T-cell (primary cell): ENCODE results near the gene HES6. TPM values are rescaled to one million over a fixed set of nuclear protein-coding genes. Genes with fewer than 3 reads are reported as not detected.

Experiments
- ATAC-seq, 4 experiments: fragments of 200-7000 bp in 3 of 4; fragments of 150-1000 bp in 1 of 4; cut with Tn5 transposase; replicated peaks in 1 of 4; 1 replicate in 3 of 4; 2 replicates in 1 of 4; pipeline ENCODE4 v1.10.0; 2021; ENCODE audit warnings: moderate library complexity in 3 of 4, mild to moderate bottlenecking in 2 of 4, moderate number of reproducible peaks in 1 of 4
- CTCF ChIA-PET, 2 donors: fragments of 300-600 bp; sonication (Branson Sonifier 250); formaldehyde crosslinking; loops; one replicate each; lab custom pipeline; 2022; ENCODE audit warnings: antibody characterized with exemption in 2 of 2; lab: Charles Lee
- POLR2A ChIA-PET, 2 donors: fragments of 300-600 bp; sonication (Branson Sonifier 250); formaldehyde crosslinking; loops; one replicate each; lab custom pipeline; 2022; ENCODE audit warnings: antibody characterized with exemption in 2 of 2; lab: Charles Lee
- DNase-seq, 35 experiments: peaks; one replicate each; pipeline versions ENCODE4 v3.0.0 to v3.0.0-alpha.2; 2013 to 2023
- H3K27ac ChIP-seq: one replicate; pipeline ENCODE4 v1.5.1; 2013; ENCODE audit warnings: low read length
- H3K27me3 ChIP-seq, 2 experiments: replicated peaks in 1 of 2; 1 replicate in 1 of 2; 2 replicates in 1 of 2; pipeline versions ENCODE4 v1.6.1 to v1.7.0; 2013; ENCODE audit warnings: low read length in 1 of 2, mixed read lengths in 1 of 2; ENCODE audit not compliant: control insufficient read depth in 2 of 2, insufficient read depth in 2 of 2; ENCODE audit errors: extremely low read depth in 1 of 2
- H3K36me3 ChIP-seq, 2 donors: 1 replicate in 1 of 2; 2 replicates in 1 of 2; pipeline versions ENCODE4 v1.6.1 to v1.7.0; 2013; ENCODE audit warnings: low read length in 1 of 2; ENCODE audit not compliant: control insufficient read depth in 2 of 2, insufficient read depth in 1 of 2; ENCODE audit errors: extremely low read depth in 1 of 2
- H3K4me1 ChIP-seq, 2 experiments: 1 replicate in 1 of 2; 2 replicates in 1 of 2; pipeline versions ENCODE4 v1.6.1 to v1.7.0; 2013; ENCODE audit warnings: low read length in 2 of 2, mixed read lengths in 1 of 2; ENCODE audit not compliant: insufficient read depth in 2 of 2, control insufficient read depth in 1 of 2; ENCODE audit errors: extremely low read depth in 1 of 2
- H3K4me3 ChIP-seq, 2 donors: 1 replicate in 1 of 2; 2 replicates in 1 of 2; pipeline versions ENCODE4 v1.5.1 to v1.7.0; 2013; ENCODE audit warnings: mild to moderate bottlenecking in 2 of 2, low read length in 1 of 2, moderate library complexity in 1 of 2; ENCODE audit not compliant: control insufficient read depth in 1 of 2; ENCODE audit errors: extremely low read depth in 1 of 2
- H3K9me3 ChIP-seq: 2 replicates; pipeline ENCODE4 v1.7.0; 2013
- H3K27ac Mint-ChIP-seq, 2 donors: one replicate each; pipeline ENCODE4 v1.8.0; 2020 to 2021; ENCODE audit warnings: mild to moderate bottlenecking in 2 of 2, mixed read lengths in 2 of 2
- H3K27me3 Mint-ChIP-seq, 2 donors: one replicate each; pipeline ENCODE4 v1.8.0; 2021 to 2022; ENCODE audit warnings: mixed read lengths in 2 of 2
- H3K36me3 Mint-ChIP-seq: one replicate; pipeline ENCODE4 v1.8.0; 2021; ENCODE audit warnings: mixed read lengths
- H3K4me1 Mint-ChIP-seq, 3 donors: one replicate each; pipeline ENCODE4 v1.8.0; 2020 to 2022; ENCODE audit warnings: mixed read lengths in 3 of 3, mild to moderate bottlenecking in 1 of 3
- H3K4me3 Mint-ChIP-seq, 3 donors: one replicate each; pipeline ENCODE4 v1.8.0; 2020 to 2022; ENCODE audit warnings: mild to moderate bottlenecking in 3 of 3, mixed read lengths in 3 of 3, moderate library complexity in 3 of 3
- H3K9me3 Mint-ChIP-seq, 3 donors: one replicate each; pipeline ENCODE4 v1.8.0; 2020 to 2022; ENCODE audit warnings: mixed read lengths in 3 of 3
- WGBS: methylation state at CpG from one replicate; pipeline ENCODE4 v1.1.5; 2013; ENCODE audit warnings: missing lambda C conversion rate; ENCODE audit not compliant: insufficient coverage; 5-methylcytosine and 5-hydroxymethylcytosine counted together
- total RNA-seq, 35 experiments: library from RNA in 6 of 35; stranded (reverse) in 6 of 35; fragments of 120-200 nt in 1 of 35; gene quantifications; one replicate each; pipeline versions ENCODE4 v1.2.1 to v1.2.4 and lab custom pipeline; 2013 to 2026

Gene HES6
- total RNA-seq, 5 donors from 2014 or later (not counting 1 experiment from before 2014, with no cell fraction given), result 1.7 to 3.6 (median 2.7) TPM

DNA sequence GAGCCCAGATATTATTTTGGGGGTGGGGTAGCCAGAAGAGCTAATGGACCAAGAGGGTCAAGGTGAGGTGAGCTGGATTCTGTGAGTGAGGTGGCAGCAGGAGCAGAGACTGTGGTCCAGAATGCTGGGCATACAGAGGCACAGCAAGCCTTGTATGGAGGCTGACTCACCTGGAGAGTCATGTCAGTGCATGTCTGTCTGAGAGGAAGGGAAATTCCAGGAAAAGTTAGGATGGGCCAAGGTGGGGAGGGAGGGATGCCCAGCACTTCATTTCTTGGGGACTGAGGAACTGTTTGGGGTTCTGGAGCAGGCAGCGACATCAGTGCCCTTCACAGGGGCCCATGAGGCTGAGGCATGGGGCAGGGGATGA is 27.5 kb upstream of the HES6 start:
- no peak overlapping the region for H3K4me3 ChIP-seq

DNA sequence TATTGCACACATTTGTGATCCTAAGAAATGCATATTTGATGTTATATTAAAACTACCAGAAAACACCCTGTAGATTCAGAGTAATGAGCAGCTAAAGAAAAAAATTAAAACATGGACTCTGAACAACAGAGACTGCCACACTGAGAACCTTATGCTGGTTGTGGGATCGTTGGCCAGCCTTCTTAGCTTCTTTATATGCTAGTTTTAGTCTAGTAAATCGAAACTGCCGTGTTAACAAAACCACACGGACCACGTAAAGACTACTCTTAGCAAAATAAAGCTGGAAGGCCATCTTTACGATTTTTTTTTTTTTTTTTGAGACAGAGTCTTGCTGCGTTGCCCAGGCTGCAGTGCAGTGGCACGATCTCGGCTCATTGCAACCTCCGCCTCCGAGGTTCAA is 25.8 kb upstream of the HES6 start:
- H3K4me1 ChIP-seq, result peaks cover 0 to 8% of the 10 kb centered on the region in 2 experiments
- Mint-ChIP-seq H3K4me3 (no peak overlapping the region), H3K4me1 (peaks cover 5 to 8% (median 5%) of the 10 kb centered on the region in 3 donors), H3K27ac (no peak overlapping the region), H3K27me3 (no peaks in the 10 kb centered on the region), H3K36me3 (peaks cover 23% of the 10 kb centered on the region), H3K9me3 (no peaks in the 10 kb centered on the region)
- H3K9me3 ChIP-seq, result no peaks in the 10 kb centered on the region
- no peaks in the 10 kb centered on the region for H3K27me3 ChIP-seq
- ChIA-PET POLR2A (interaction anchor here in 1 of 2 donors (0.7 kb wide), 1 partner anchor 403 kb away, joined by 6 read pairs; no protein-coding TSS in a partner anchor), CTCF (interaction anchor here (0.6 to 1.2 kb wide), 3 partner anchors 9 to 204 kb away, joined by 3 to 4 read pairs (median 3); no protein-coding TSS in a partner anchor)
- no peak overlapping the region for H3K27ac ChIP-seq
- DNase-seq, result no peak
- ATAC-seq, result no peak
- H3K36me3 ChIP-seq, result peaks cover 28 to 35% of the 10 kb centered on the region in 2 donors
- whole genome bisulfite sequencing, result 93% methylated on average over 7 of the region's 11 CpGs
- H3K4me3 ChIP-seq, result no peak overlapping the region

More for the DNA sequence above, 27.5 kb upstream of the HES6 start:
- peaks cover 25 to 40% of the 10 kb centered on the region in 2 donors for H3K36me3 ChIP-seq
- Mint-ChIP-seq H3K27ac (no peak overlapping the region), H3K4me3 (no peak overlapping the region), H3K36me3 (peaks cover 33% of the 10 kb centered on the region), H3K27me3 (no peaks in the 10 kb centered on the region), H3K4me1 (peaks cover 5 to 8% (median 5%) of the 10 kb centered on the region in 3 donors), H3K9me3 (no peaks in the 10 kb centered on the region)
- no peaks in the 10 kb centered on the region for H3K9me3 ChIP-seq
- WGBS, result 100% methylated on average over 1 of the region's 1 CpG
- no peak for ATAC-seq
- POLR2A ChIA-PET, result no interaction called here
- no peaks in the 10 kb centered on the region for H3K27me3 ChIP-seq
- H3K27ac ChIP-seq, result no peak overlapping the region
- CTCF ChIA-PET, result interaction anchor here in 1 of 2 donors (0.6 to 0.7 kb wide), 3 partner anchors 30 to 488 kb away, joined by 3 to 4 read pairs (median 4); no protein-coding TSS in a partner anchor
- H3K4me1 ChIP-seq, result peaks cover 0 to 8% of the 10 kb centered on the region in 2 experiments
- no peak for DNase-seq

DNA sequence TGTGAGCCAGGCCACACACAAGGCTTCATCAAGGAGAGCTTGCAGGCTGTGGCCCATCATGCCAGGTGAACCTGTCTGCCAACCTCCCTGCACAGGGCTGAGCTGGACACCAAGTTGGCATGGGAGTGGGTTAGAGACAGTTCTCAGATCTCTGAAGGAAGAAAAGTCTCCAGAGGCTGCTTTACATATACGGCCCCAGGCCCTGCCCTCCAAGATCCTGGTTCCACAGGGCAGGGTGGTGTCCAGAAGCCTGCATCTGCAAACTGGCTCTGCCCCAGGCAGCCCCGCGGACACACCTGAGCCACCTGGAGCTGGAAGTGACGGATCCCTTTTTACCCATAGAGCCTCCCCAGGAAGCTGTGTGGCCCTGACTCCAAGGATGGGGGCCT is 24.2 kb upstream of the HES6 start:
- CTCF ChIA-PET, result interaction anchor here (1.0 to 1.3 kb wide), 5 partner anchors 11 to 751 kb away, joined by 3 to 4 read pairs (median 3); no protein-coding TSS in a partner anchor
- Histone ChIP-seq H3K4me3 (no peak overlapping the region), H3K27me3 (no peaks in the 10 kb centered on the region), H3K36me3 (peaks cover 34% of the 10 kb centered on the region in 2 donors), H3K4me1 (peaks cover 0 to 8% of the 10 kb centered on the region in 2 experiments), H3K27ac (no peak overlapping the region), H3K9me3 (no peaks in the 10 kb centered on the region)
- Mint-ChIP-seq H3K4me3 (no peak overlapping the region), H3K27me3 (no peaks in the 10 kb centered on the region), H3K9me3 (no peaks in the 10 kb centered on the region), H3K27ac (no peak overlapping the region), H3K36me3 (peaks cover 27% of the 10 kb centered on the region), H3K4me1 (peaks cover 5 to 8% (median 5%) of the 10 kb centered on the region in 3 donors)
- DNase-seq (no peak), ATAC-seq (no peak)
- POLR2A ChIA-PET, result no interaction called here
- 100% methylated on average over 3 of the region's 4 CpGs for WGBS

DNA sequence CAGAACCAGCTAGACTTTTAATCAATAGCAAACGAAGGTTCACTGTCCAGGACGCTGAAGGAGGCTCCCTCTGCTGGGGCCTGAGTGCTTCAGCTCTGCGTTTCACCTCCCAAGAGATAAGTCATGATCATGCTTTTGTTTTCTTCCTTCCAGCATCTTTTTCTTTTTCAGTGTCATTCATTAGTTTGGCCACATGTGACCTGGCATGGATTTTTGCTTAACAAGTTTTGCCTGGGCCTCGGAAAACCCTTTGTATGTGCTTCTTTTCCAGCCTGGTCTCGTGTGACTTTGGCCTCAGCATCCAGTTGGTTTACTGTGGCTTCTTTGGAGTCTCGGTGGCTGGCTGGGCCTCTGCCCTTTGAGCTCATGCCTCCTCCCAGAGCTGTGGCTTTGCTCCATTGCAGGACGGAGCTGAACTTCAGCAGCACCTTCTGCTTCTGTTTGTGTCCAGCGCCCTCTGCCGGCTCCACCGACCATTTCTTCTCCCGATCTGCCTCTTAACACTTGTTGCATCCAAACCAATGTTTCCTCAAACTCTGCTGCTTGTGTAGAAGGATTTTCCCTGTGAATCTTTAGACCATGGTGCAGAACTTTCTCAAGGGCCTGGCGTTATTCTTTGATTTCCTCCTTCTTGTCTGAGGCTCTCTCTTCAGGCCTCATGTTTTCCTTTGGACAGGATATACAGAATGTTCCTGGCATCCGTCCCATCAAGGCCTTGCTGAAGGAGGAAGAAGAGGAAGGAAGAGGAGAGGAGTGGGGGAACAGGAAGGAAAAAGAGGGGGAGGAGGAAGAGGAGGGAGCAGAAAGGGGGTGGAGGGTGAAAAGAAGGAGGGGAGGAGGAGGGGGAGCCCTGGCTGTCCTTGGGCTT is 23.6 kb upstream of the HES6 start:
- H3K27ac ChIP-seq, result no peak overlapping the region
- H3K4me1 ChIP-seq, result peaks cover 0 to 8% of the 10 kb centered on the region in 2 experiments
- no peaks in the 10 kb centered on the region for H3K27me3 ChIP-seq
- H3K9me3 ChIP-seq, result no peaks in the 10 kb centered on the region
- CTCF ChIA-PET, result interaction anchor here (0.6 to 1.3 kb wide), 12 partner anchors 26 to 751 kb away, joined by 3 to 6 read pairs (median 3); no protein-coding TSS in a partner anchor
- Mint-ChIP-seq H3K4me3 (no peak overlapping the region), H3K4me1 (peaks cover 5 to 8% (median 5%) of the 10 kb centered on the region in 3 donors), H3K27ac (no peak overlapping the region), H3K36me3 (peaks cover 25% of the 10 kb centered on the region), H3K9me3 (no peaks in the 10 kb centered on the region), H3K27me3 (no peaks in the 10 kb centered on the region)
- 60% methylated on average over 9 of the region's 13 CpGs for WGBS
- peaks cover 32 to 36% of the 10 kb centered on the region in 2 donors for H3K36me3 ChIP-seq
- H3K4me3 ChIP-seq, result no peak overlapping the region
- ATAC-seq, result peak; percentile 62 to 71 (median 67)
- POLR2A ChIA-PET, result no interaction called here
- DNase-seq, result peak; percentile 39 to 80 (median 66)

DNA sequence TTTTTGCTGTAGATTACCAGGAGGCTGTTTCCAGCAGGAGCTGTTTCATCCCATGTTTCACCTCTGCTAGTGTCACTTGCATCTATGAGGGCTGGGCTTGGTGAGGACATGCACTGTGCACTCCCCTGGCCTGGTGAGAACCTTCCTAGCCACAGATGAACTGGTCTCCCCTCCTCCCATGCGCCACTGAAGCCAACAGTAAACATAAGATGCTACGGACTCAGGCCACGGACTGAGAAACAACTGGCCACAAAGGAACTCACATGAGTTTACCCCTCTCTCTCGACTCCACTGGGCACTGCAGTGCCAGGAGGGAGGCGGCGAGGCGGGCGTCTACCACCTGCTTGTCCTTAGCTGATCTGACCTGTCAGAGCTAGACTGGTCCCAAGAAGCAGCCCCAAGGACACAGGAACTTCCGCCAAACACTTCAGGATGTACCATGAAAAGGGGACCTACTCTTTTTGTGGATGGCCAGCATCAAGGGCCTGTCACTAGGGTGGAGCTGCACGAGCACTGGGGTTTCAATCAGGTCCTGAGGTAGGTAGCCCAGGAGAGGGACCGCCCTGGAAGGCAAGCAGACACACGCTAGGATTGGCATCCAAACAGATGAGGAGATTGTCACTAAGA is 22.8 kb upstream of the HES6 start:
- H3K36me3 Mint-ChIP-seq, result peaks cover 23% of the 10 kb centered on the region
- no peak overlapping the region for H3K4me3 Mint-ChIP-seq
- ChIA-PET CTCF (interaction anchor here (0.6 to 1.3 kb wide), 13 partner anchors 27 to 750 kb away, joined by 3 to 6 read pairs (median 3); no protein-coding TSS in a partner anchor), POLR2A (no interaction called here)
- Histone ChIP-seq H3K27ac (no peak overlapping the region), H3K4me1 (peaks cover 0 to 8% of the 10 kb centered on the region in 2 experiments), H3K9me3 (no peaks in the 10 kb centered on the region), H3K36me3 (peaks cover 32 to 36% of the 10 kb centered on the region in 2 donors), H3K4me3 (no peak overlapping the region), H3K27me3 (no peaks in the 10 kb centered on the region)
- peaks cover 5 to 8% (median 5%) of the 10 kb centered on the region in 3 donors for H3K4me1 Mint-ChIP-seq
- no peaks in the 10 kb centered on the region for H3K27me3 Mint-ChIP-seq
- no peaks in the 10 kb centered on the region for H3K9me3 Mint-ChIP-seq
- WGBS, result 93% methylated on average over 8 of the region's 12 CpGs
- DNase-seq (no peak), ATAC-seq (no peak)
- no peak overlapping the region for H3K27ac Mint-ChIP-seq
